Nephron progenitor cell (in vitro differentiated cells): ENCODE results near the gene UBA7.
A peak's percentile ranks its signal among the peaks of the same experiment; 100 is the strongest.

Source experiments
- DNase-seq: peaks from one replicate; pipeline ENCODE4 v3.0.0; 2021
- H3K27ac Mint-ChIP-seq: 2 replicates; pipeline ENCODE4 v1.8.0; 2021; ENCODE audit warnings: mild to moderate bottlenecking, moderate library complexity, mixed read lengths
- H3K27me3 Mint-ChIP-seq: 2 replicates; pipeline ENCODE4 v1.8.0; 2021; ENCODE audit warnings: mild to moderate bottlenecking, low read depth, mixed read lengths; ENCODE audit not compliant: poor library complexity
- H3K36me3 Mint-ChIP-seq: 2 replicates; pipeline ENCODE4 v1.8.0; 2021; ENCODE audit warnings: low read depth, mixed read lengths
- H3K4me1 Mint-ChIP-seq: 2 replicates; pipeline ENCODE4 v1.8.0; 2021; ENCODE audit warnings: mixed read lengths
- H3K4me3 Mint-ChIP-seq: 2 replicates; pipeline ENCODE4 v1.8.0; 2021; ENCODE audit warnings: mild to moderate bottlenecking, moderate library complexity, mixed read lengths
- H3K9me3 Mint-ChIP-seq: 2 replicates; pipeline ENCODE4 v1.8.0; 2021; ENCODE audit warnings: mild to moderate bottlenecking, moderate library complexity, mixed read lengths
- TF ChIP-seq, protein P1 (sequence below): fragments of 200-600 bp; sonication (generic); IDR thresholded peaks from 2 replicates; pipeline ENCODE4 v1.5.0; 2021; ENCODE audit warnings: antibody characterized with exemption

Gene UBA7

DNA sequence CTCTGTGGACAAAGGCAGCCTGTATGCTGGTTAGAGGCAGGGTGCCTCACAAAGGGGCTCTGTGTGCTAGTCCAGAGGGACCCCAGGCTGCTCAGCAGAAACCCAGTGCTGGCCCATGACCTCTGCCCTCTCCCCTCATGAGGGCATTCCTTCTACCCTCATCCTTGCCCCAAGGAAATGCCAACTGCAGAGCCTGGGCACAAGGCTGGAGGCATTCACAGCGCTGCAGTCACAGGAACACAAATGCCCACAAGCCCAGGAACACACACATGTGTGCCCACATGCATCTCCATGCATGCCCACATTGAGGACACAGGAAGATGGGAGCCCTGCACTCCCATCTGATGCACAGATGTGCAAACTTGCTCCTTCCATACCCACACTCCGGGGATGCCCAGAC lies 6.9 kb downstream of the UBA7 start:
- TF ChIP-seq, protein P1, sequence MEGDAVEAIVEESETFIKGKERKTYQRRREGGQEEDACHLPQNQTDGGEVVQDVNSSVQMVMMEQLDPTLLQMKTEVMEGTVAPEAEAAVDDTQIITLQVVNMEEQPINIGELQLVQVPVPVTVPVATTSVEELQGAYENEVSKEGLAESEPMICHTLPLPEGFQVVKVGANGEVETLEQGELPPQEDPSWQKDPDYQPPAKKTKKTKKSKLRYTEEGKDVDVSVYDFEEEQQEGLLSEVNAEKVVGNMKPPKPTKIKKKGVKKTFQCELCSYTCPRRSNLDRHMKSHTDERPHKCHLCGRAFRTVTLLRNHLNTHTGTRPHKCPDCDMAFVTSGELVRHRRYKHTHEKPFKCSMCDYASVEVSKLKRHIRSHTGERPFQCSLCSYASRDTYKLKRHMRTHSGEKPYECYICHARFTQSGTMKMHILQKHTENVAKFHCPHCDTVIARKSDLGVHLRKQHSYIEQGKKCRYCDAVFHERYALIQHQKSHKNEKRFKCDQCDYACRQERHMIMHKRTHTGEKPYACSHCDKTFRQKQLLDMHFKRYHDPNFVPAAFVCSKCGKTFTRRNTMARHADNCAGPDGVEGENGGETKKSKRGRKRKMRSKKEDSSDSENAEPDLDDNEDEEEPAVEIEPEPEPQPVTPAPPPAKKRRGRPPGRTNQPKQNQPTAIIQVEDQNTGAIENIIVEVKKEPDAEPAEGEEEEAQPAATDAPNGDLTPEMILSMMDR = no peak
- H3K27ac Mint-ChIP-seq = peak overlapping the region; percentile 91
- H3K4me3 Mint-ChIP-seq = no peak overlapping the region
- H3K36me3 Mint-ChIP-seq = no peaks in the 10 kb centered on the region
- H3K4me1 Mint-ChIP-seq = peaks cover 63% of the 10 kb centered on the region
- peaks cover 10% of the 10 kb centered on the region for H3K27me3 Mint-ChIP-seq
- no peaks in the 10 kb centered on the region for H3K9me3 Mint-ChIP-seq
- no peak for DNase-seq

DNA sequence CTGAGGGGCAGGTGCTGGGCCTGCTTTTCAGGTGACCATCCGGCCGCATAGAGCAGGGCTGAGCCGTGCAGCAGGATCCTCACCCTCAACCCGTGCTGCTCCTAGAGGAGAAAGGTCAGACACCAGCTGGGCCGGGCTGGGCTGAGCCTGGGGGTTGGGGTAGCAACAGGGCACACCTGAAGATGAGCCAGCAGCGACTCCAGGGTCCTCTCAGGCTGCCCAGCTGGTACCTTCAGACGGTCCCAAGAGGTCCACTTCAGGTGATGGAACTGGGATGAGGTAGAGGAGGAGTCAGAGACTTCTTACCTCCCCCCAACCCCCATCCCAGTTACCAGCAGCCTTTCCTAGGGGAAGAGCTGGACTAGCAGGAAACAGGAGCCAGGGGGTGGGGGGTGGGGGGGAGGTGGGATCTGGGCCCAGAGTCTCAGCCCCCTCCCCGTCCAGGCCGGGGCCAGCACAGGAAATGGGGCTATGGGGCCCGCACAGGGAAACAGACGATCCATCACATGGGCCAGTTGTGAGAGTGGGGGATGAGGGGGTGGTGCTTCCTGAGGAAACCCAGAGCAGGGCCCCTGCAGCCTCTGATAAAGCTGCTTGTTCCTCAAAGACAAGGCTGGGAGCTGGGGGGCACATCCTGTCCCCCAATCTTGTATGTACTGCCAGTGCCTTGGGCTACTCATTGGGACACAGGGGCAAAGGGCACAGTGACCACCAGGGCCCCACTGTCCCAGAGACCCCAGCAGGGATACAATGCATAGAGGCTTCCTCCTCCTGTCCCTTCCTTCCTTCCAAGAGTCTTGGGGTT lies 7.7 kb downstream of the UBA7 start:
- Mint-ChIP-seq H3K4me1 (peaks cover 70% of the 10 kb centered on the region), H3K27ac (peak overlapping the region; percentile 91), H3K27me3 (peaks cover 18% of the 10 kb centered on the region), H3K36me3 (no peaks in the 10 kb centered on the region), H3K9me3 (no peaks in the 10 kb centered on the region), H3K4me3 (peak overlapping the region; percentile 71)
- DNase-seq = peak; percentile 64
- TF ChIP-seq, protein P1 = no peak

DNA sequence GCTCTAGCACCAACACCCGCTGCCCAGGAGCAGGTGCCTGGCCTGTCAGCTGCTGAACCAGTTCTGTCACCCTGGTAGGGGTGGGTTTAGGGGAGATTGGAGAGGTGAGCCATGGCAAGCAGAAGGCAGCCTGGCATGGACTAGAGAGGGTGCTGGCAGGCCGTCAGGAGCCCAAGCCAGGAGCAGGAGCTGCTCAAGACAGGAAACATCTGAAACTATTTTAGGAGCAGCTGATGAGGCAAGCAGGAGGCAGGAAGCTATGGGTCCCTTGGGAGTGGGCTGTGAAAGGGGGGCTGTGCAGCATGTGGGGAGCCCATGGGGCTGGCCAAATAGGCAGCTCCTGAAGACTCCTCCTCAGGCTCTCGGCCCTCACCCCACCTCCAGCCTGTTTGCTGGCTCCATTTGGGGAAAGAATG lies 8.4 kb downstream of the UBA7 start:
- H3K4me1 Mint-ChIP-seq = peaks cover 72% of the 10 kb centered on the region
- peak overlapping the region; percentile 80 for H3K27ac Mint-ChIP-seq
- H3K27me3 Mint-ChIP-seq = peaks cover 20% of the 10 kb centered on the region

DNA sequence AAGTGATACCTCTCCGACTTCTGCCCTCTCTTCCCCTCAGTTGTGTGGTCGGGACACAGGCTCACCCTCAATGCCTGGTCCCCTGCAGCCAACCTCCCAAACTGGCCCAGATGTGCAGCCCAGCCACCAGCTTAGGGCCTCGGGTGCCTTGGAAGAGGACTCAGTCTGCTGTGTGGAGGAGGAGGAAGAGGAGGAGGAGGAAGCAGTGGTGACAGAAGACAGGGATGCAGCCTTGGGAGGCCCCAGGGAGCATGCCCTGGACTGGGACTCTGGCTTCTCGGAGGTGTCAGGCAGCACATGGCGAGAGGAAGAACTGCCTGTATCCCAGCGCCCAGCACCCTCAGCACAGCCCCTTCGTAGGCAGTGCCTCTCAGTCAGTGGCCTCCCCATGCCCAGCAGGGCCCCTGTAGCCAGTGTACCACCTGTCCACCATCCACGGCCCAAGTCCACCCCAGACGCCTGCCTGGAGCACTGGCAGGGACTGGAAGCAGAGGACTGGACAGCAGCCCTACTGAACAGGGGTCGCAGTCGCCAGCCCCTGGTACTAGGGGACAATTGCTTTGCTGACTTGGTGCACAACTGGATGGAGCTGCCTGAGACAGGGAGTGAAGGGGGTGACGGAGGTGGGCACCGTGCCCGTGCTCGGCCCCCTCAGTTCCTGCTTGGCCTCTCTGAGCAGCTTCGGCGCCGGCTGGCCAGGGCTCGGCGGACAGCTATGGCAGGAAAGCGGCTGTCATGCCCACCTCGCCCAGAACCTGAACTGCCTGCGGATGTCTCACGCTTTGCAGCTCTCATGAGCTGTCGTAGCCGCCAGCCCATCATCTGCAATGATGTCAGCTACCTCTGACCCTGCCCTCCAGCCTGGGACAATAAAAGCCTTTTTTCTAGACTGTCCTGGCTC lies 9.4 kb downstream of the UBA7 start:
- DNase-seq = no peak
- H3K4me3 Mint-ChIP-seq = peak overlapping the region; percentile 78
- H3K27ac Mint-ChIP-seq = peak overlapping the region; percentile 93
- peaks cover 26% of the 10 kb centered on the region for H3K27me3 Mint-ChIP-seq
- TF ChIP-seq, protein P1 = no peak
- peaks cover 72% of the 10 kb centered on the region for H3K4me1 Mint-ChIP-seq
- H3K36me3 Mint-ChIP-seq = no peaks in the 10 kb centered on the region
- H3K9me3 Mint-ChIP-seq = no peaks in the 10 kb centered on the region

More for the DNA sequence above, 8.4 kb downstream of the UBA7 start:
- Mint-ChIP-seq H3K36me3 (no peaks in the 10 kb centered on the region), H3K4me3 (peak overlapping the region; percentile 71), H3K9me3 (no peaks in the 10 kb centered on the region)
- no peak for DNase-seq
- TF ChIP-seq, protein P1 = no peak

DNA sequence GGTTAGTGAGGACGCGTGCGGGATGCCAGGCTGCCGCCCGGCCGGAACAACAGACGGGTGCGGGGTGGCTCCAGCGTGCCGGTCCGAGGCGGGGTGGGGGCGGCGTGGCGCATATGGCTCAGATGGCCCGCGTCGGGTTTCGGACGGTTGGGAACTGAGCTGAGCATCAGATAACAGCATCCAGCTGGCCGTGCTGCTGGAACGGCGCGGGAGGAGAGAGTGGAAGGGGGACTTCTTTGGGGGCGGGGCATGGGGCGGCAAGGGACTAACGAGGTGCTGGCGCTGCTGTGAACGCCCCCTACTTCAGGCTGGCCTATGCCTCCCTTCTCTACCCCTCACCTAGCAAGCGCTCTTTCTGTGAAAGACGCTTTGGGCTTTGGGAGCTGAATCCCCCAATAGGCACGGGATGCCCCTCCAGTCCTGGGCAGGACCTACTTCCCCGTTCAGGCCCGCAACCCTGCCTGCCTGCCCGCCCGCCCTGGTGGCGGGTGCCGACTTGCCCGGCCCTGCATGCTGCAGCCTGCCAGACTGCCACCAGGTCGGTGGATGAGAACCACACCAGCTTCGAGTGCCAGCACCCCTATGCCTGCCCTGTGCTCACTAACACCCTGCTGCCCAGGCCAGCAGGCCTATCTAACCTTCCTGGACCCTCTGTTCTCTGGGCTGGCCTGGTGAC lies 10.2 kb downstream of the UBA7 start:
- Mint-ChIP-seq H3K27me3 (peaks cover 30% of the 10 kb centered on the region), H3K4me3 (peak overlapping the region; percentile 78), H3K9me3 (no peaks in the 10 kb centered on the region), H3K36me3 (no peaks in the 10 kb centered on the region), H3K27ac (peak overlapping the region; percentile 93), H3K4me1 (peaks cover 66% of the 10 kb centered on the region)
- TF ChIP-seq, protein P1 = no peak
- peak; percentile 71 for DNase-seq
